PC-3 (cell line): ENCODE measurements around the gene EEPD1. TPM values are rescaled to one million over a fixed set of nuclear protein-coding genes. Genes with fewer than 3 reads are reported as not detected.

ENCODE experiments used
- ATAC-seq: fragments of 200-7000 bp; cut with Tn5 transposase; 2 replicates; pipeline ENCODE4 v1.9.1; 2020; ENCODE audit warnings: mild to moderate bottlenecking, moderate library complexity
- BruUV-seq: library from RNA; stranded (reverse); fragments of 400-500 nt; replicated peaks from 2 replicates; lab custom pipeline; 2021; lab: Mats Ljungman, UMichigan
- CTCF ChIA-PET: fragments of 300-600 bp; sonication (Branson Sonifier 250); formaldehyde crosslinking; loops from one replicate; lab custom pipeline; 2022; ENCODE audit warnings: antibody characterized with exemption; lab: Charles Lee
- POLR2A ChIA-PET: fragments of 300-600 bp; sonication (Branson Sonifier 250); formaldehyde crosslinking; loops from one replicate; lab custom pipeline; 2022; ENCODE audit warnings: antibody characterized with exemption; ENCODE audit not compliant: unreplicated experiment; lab: Charles Lee
- DNase-seq: peaks from one replicate; pipeline ENCODE4 v3.0.0-alpha.2; 2015
- H2AFZ ChIP-seq: fragments of 300-600 bp; sonication (generic); 2 replicates; pipeline ENCODE4 v1.6.0; 2016; ENCODE audit warnings: antibody characterized with exemption, low read length
- H3F3A ChIP-seq: fragments of 300-600 bp; sonication (generic); one replicate; pipeline ENCODE4 v1.6.0; 2017; ENCODE audit warnings: antibody characterized with exemption, low read length, control low read depth, mild to moderate bottlenecking; ENCODE audit not compliant: unreplicated experiment
- H3K27ac ChIP-seq: fragments of 300-600 bp; sonication (generic); 2 replicates; pipeline ENCODE4 v1.5.1; 2016; ENCODE audit warnings: mild to moderate bottlenecking, low read length
- H3K27me3 ChIP-seq: fragments of 300-600 bp; sonication (generic); 2 replicates; pipeline ENCODE4 v1.6.1; 2016; ENCODE audit warnings: low read length, mixed read lengths
- H3K36me3 ChIP-seq: fragments of 300-600 bp; sonication (generic); 2 replicates; pipeline ENCODE4 v1.6.1; 2016; ENCODE audit warnings: low read depth, mixed run types, low read length, mixed read lengths
- H3K4me1 ChIP-seq: fragments of 300-600 bp; sonication (generic); 2 replicates; pipeline ENCODE4 v1.5.1; 2016; ENCODE audit warnings: low read length; ENCODE audit not compliant: insufficient read depth
- H3K4me2 ChIP-seq: fragments of 300-600 bp; sonication (generic); 2 replicates; pipeline ENCODE4 v1.6.0; 2016; ENCODE audit warnings: low read length
- H3K4me3 ChIP-seq: fragments of 300-600 bp; sonication (generic); 2 replicates; pipeline ENCODE4 v1.5.1; 2016; ENCODE audit warnings: mild to moderate bottlenecking, low read length, mixed read lengths
- H3K79me2 ChIP-seq: fragments of 300-600 bp; sonication (generic); 2 replicates; pipeline ENCODE4 v1.6.1; 2017; ENCODE audit warnings: low read length, mixed read lengths
- H3K9ac ChIP-seq: fragments of 300-600 bp; sonication (generic); 2 replicates; pipeline ENCODE4 v1.6.0; 2016; ENCODE audit warnings: mild to moderate bottlenecking, low read length
- H3K9me2 ChIP-seq: fragments of 300-600 bp; sonication (generic); replicated peaks from 2 replicates; pipeline ENCODE4 v1.6.1; 2016; ENCODE audit warnings: mixed run types, low read length, mixed read lengths
- H3K9me3 ChIP-seq: fragments of 300-600 bp; sonication (generic); 2 replicates; pipeline ENCODE4 v1.6.1; 2016; ENCODE audit warnings: low read length, mixed read lengths
- H4K20me1 ChIP-seq: fragments of 300-600 bp; sonication (generic); 2 replicates; pipeline ENCODE4 v1.6.1; 2016; ENCODE audit warnings: low read length, mixed read lengths
- CTCF ChIP-seq: fragments of 300-600 bp; sonication (generic); conservative IDR thresholded peaks from 2 replicates; pipeline ENCODE4 v1.5.1; 2017; ENCODE audit warnings: antibody characterized with exemption, low read depth, mild to moderate bottlenecking, low read length
- EZH2 ChIP-seq: fragments of 300-600 bp; sonication (generic); IDR thresholded peaks from one replicate; pipeline ENCODE4 v1.6.1; 2017; ENCODE audit warnings: antibody characterized with exemption, mild to moderate bottlenecking, low read length; ENCODE audit not compliant: unreplicated experiment
- EZH2phosphoT487 ChIP-seq: fragments of 300-600 bp; sonication (generic); IDR thresholded peaks from 2 replicates; pipeline ENCODE4 v1.6.1; 2018; ENCODE audit warnings: mild to moderate bottlenecking, antibody characterized with exemption, low read length, borderline replicate concordance
- intact Hi-C: fragments of 100-400 bp; cut with micrococcal nuclease; formaldehyde crosslinking; loops from 2 replicates; pipeline ENCODE4 v1.9.0; 2023
- total RNA-seq: library from RNA; depleted of rRNA; stranded (reverse); fragments of >200 nt; gene quantifications from 2 replicates; pipeline ENCODE4 v1.2.3, GENCODE V29; 2014

EEPD1 gene
- total RNA-seq, 1 experiment from 2014 or later, result 28.3 TPM

- intact Hi-C loops, result no loop called here
- no peak for ATAC-seq
Measured at GRCh38 chr7:36199329-36199728, 46.3 kb downstream of the EEPD1 start.

GRCh38 chr7:36201122-36201723, 48.2 kb downstream of the EEPD1 start:
- H3K4me2 ChIP-seq, result no peak overlapping the region
- no TSS peak for BruUV-seq
- H3K4me3 ChIP-seq, result no peak overlapping the region
- ChIA-PET POLR2A (no interaction called here), CTCF (no interaction called here)
- no peaks in the 10 kb centered on the region for H3K9me3 ChIP-seq
- DNase-seq, result no peak
- no peaks in the 10 kb centered on the region for H3K27me3 ChIP-seq
- H3K79me2 ChIP-seq, result peaks cover 28% of the 10 kb centered on the region
- no peak overlapping the region for H3K9ac ChIP-seq
- no peaks in the 10 kb centered on the region for H3K9me2 ChIP-seq
- H2AFZ ChIP-seq, result no peak overlapping the region
- no peaks in the 10 kb centered on the region for H3K36me3 ChIP-seq
- H3K27ac ChIP-seq, result no peak overlapping the region
- intact Hi-C loops, result no loop called here
- H4K20me1 ChIP-seq, result no peaks in the 10 kb centered on the region
- H3K4me1 ChIP-seq, result peaks cover 22% of the 10 kb centered on the region
- no peak for ATAC-seq
- H3F3A ChIP-seq, result no peaks in the 10 kb centered on the region
- no peak for TF ChIP-seq CTCF
- TF ChIP-seq EZH2phosphoT487, result no peak
- TF ChIP-seq EZH2, result no peak

More at GRCh38 chr7:36199329-36199728, 46.3 kb downstream of the EEPD1 start:
- no TSS peak for BruUV-seq
- no peak overlapping the region for H3K9ac ChIP-seq
- H2AFZ ChIP-seq, result no peak overlapping the region
- no peaks in the 10 kb centered on the region for H4K20me1 ChIP-seq
- H3K36me3 ChIP-seq, result no peaks in the 10 kb centered on the region
- H3K27me3 ChIP-seq, result no peaks in the 10 kb centered on the region
- peaks cover 22% of the 10 kb centered on the region for H3K79me2 ChIP-seq
- ChIA-PET POLR2A (no interaction called here), CTCF (no interaction called here)
- no peak for DNase-seq
- peaks cover 22% of the 10 kb centered on the region for H3K4me1 ChIP-seq
- TF ChIP-seq CTCF, result no peak
- no peaks in the 10 kb centered on the region for H3K9me2 ChIP-seq
- no peak overlapping the region for H3K27ac ChIP-seq
- H3K9me3 ChIP-seq, result no peaks in the 10 kb centered on the region
- no peak overlapping the region for H3K4me3 ChIP-seq
- H3F3A ChIP-seq, result peaks cover 8% of the 10 kb centered on the region
- H3K4me2 ChIP-seq, result no peak overlapping the region

GRCh38 chr7:36202398-36202797, 49.3 kb downstream of the EEPD1 start:
- H3K79me2 ChIP-seq, result peaks cover 34% of the 10 kb centered on the region
- ChIA-PET CTCF (no interaction called here), POLR2A (no interaction called here)
- no peaks in the 10 kb centered on the region for H3K9me2 ChIP-seq
- H3K9ac ChIP-seq, result no peak overlapping the region
- H3K36me3 ChIP-seq, result no peaks in the 10 kb centered on the region
- no TSS peak for BruUV-seq
- intact Hi-C loops, result no loop called here
- no peaks in the 10 kb centered on the region for H3F3A ChIP-seq
- no peaks in the 10 kb centered on the region for H4K20me1 ChIP-seq
- no peaks in the 10 kb centered on the region for H3K9me3 ChIP-seq
- no peak for DNase-seq
- TF ChIP-seq EZH2, result no peak
- TF ChIP-seq CTCF, result no peak
- H3K27ac ChIP-seq, result no peak overlapping the region
- H3K4me1 ChIP-seq, result peaks cover 25% of the 10 kb centered on the region
- no peak overlapping the region for H2AFZ ChIP-seq
- H3K4me2 ChIP-seq, result no peak overlapping the region
- ATAC-seq, result no peak
- H3K4me3 ChIP-seq, result no peak overlapping the region
- no peaks in the 10 kb centered on the region for H3K27me3 ChIP-seq
